RWPE2 (cell line): ENCODE measurements around the gene SLC25A21.

Experiments used
- ATAC-seq: fragments of 200-7000 bp; cut with Tn5 transposase; 3 replicates; pipeline ENCODE4 v1.9.1; 2021; ENCODE audit warnings: low read depth
- DNase-seq: peaks from one replicate; pipeline ENCODE4 v3.0.0-alpha.2; 2020; ENCODE audit warnings: low spot score
- H3K27ac ChIP-seq: fragments of 450-650 bp; 2 replicates; pipeline ENCODE4 v1.5.1; 2017; ENCODE audit warnings: mild to moderate bottlenecking; ENCODE audit not compliant: poor library complexity, severe bottlenecking
- H3K27me3 ChIP-seq: fragments of 250-450 bp; sonication (Bioruptor Pico); 2 replicates; pipeline ENCODE4 v1.5.1; 2021; ENCODE audit warnings: mild to moderate bottlenecking, moderate library complexity; ENCODE audit not compliant: insufficient read depth, poor library complexity, severe bottlenecking
- H3K36me3 ChIP-seq: fragments of 250-450 bp; sonication (Bioruptor Pico); 2 replicates; pipeline ENCODE4 v1.5.1; 2020; ENCODE audit warnings: low read depth, mild to moderate bottlenecking, moderate library complexity
- H3K4me1 ChIP-seq: fragments of 250-450 bp; sonication (Bioruptor Pico); 2 replicates; pipeline ENCODE4 v1.5.1; 2021; ENCODE audit warnings: mild to moderate bottlenecking, moderate library complexity; ENCODE audit not compliant: insufficient read depth, poor library complexity, severe bottlenecking
- H3K4me3 ChIP-seq: fragments of 250-450 bp; sonication (Bioruptor Pico); 2 replicates; pipeline ENCODE4 v1.5.1; 2021; ENCODE audit warnings: mild to moderate bottlenecking, moderate library complexity; ENCODE audit not compliant: severe bottlenecking
- H3K9me3 ChIP-seq: fragments of 250-450 bp; sonication (Bioruptor Pico); 2 replicates; pipeline ENCODE4 v1.5.1; 2021; ENCODE audit warnings: mild to moderate bottlenecking, moderate library complexity; ENCODE audit not compliant: severe bottlenecking
- TF ChIP-seq, protein P1 (sequence below): fragments of 450-650 bp; IDR thresholded peaks from one replicate; pipeline ENCODE4 v1.5.1; 2017; ENCODE audit warnings: mild to moderate bottlenecking, moderate library complexity; ENCODE audit not compliant: poor library complexity, severe bottlenecking

The SLC25A21 gene

DNA sequence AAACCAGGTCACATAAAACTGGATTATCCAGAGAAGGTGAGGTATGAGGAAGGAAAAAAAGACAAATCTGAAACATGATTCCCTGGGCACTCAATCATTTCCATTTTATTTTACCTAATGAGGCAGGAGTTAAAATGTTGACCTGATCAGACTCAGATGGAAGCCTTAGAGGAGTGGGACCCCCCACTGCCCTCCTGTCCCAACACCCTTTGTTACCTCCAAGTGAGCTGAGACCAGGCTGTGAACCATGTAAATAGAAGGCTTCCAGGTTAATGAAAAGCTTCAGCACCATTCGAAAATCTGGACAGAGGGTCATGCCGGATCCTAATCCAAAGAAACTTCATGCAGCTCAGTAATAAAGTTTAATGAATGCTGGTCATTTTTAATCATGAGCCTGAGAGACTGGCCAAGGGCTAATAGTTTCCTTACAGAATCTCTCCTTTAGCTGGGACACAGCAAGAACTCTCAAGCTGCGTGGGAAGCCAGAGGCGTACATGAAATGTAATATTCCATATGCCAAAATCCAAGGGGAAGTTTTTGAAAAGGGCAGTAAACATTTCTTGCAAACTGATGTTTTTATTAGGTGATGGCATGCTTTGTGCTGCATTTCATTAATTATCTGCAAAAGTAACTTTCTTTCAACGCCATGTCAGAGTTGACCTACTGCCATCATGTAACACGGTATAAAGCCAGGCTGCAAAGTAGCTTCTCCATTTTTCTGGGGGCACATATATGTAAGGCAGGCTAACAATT is 327.8 kb downstream of the SLC25A21 start:
- H3K27me3 ChIP-seq, result peaks cover 3% of the 10 kb centered on the region
- ATAC-seq (no peak), DNase-seq (no peak)
- no peak overlapping the region for H3K4me3 ChIP-seq
- H3K27ac ChIP-seq, result no peak overlapping the region
- TF ChIP-seq, protein P1, sequence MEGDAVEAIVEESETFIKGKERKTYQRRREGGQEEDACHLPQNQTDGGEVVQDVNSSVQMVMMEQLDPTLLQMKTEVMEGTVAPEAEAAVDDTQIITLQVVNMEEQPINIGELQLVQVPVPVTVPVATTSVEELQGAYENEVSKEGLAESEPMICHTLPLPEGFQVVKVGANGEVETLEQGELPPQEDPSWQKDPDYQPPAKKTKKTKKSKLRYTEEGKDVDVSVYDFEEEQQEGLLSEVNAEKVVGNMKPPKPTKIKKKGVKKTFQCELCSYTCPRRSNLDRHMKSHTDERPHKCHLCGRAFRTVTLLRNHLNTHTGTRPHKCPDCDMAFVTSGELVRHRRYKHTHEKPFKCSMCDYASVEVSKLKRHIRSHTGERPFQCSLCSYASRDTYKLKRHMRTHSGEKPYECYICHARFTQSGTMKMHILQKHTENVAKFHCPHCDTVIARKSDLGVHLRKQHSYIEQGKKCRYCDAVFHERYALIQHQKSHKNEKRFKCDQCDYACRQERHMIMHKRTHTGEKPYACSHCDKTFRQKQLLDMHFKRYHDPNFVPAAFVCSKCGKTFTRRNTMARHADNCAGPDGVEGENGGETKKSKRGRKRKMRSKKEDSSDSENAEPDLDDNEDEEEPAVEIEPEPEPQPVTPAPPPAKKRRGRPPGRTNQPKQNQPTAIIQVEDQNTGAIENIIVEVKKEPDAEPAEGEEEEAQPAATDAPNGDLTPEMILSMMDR, result no peak
- no peaks in the 10 kb centered on the region for H3K9me3 ChIP-seq
- no peaks in the 10 kb centered on the region for H3K36me3 ChIP-seq
- H3K4me1 ChIP-seq, result no peaks in the 10 kb centered on the region

- ATAC-seq (no peak), DNase-seq (no peak)
- no peaks in the 10 kb centered on the region for H3K36me3 ChIP-seq
- H3K27ac ChIP-seq, result no peak overlapping the region
- TF ChIP-seq, protein P1, result no peak
- H3K9me3 ChIP-seq, result no peaks in the 10 kb centered on the region
- H3K4me1 ChIP-seq, result no peaks in the 10 kb centered on the region
- H3K4me3 ChIP-seq, result no peak overlapping the region
- peaks cover 3% of the 10 kb centered on the region for H3K27me3 ChIP-seq
Observed at GRCh38 chr14:36843410-36843809, 329.0 kb downstream of the SLC25A21 start.

DNA sequence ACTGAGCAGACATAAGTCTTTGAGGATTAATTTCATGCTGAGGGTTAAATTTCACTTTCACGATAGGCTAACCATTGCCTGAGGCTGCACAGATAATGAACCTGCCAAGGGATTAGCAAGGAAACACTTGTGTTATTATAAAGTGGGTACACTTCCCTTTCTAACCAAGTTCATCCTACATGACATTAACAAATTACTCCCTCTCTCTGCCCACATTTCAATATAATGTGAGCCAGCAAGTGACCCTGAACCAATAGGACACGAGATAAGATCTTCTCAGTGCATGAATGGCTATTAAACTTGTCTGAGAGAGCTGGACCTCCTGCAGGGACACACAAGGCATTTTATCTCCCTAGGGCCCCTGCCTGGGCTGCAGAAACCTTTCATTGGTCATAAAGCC is 337.3 kb downstream of the SLC25A21 start:
- no peak overlapping the region for H3K27ac ChIP-seq
- ATAC-seq (no peak), DNase-seq (no peak)
- no peaks in the 10 kb centered on the region for H3K4me1 ChIP-seq
- no peaks in the 10 kb centered on the region for H3K36me3 ChIP-seq
- H3K27me3 ChIP-seq, result no peaks in the 10 kb centered on the region
- H3K9me3 ChIP-seq, result no peaks in the 10 kb centered on the region
- TF ChIP-seq, protein P1, result no peak
- H3K4me3 ChIP-seq, result no peak overlapping the region

GRCh38 chr14:36834293-36834692 is 338.1 kb downstream of the SLC25A21 start:
- Histone ChIP-seq H3K4me1 (no peaks in the 10 kb centered on the region), H3K36me3 (no peaks in the 10 kb centered on the region), H3K9me3 (no peaks in the 10 kb centered on the region), H3K4me3 (no peak overlapping the region), H3K27me3 (no peaks in the 10 kb centered on the region), H3K27ac (no peak overlapping the region)
- TF ChIP-seq, protein P1, result no peak
- DNase-seq (no peak), ATAC-seq (no peak)

DNA sequence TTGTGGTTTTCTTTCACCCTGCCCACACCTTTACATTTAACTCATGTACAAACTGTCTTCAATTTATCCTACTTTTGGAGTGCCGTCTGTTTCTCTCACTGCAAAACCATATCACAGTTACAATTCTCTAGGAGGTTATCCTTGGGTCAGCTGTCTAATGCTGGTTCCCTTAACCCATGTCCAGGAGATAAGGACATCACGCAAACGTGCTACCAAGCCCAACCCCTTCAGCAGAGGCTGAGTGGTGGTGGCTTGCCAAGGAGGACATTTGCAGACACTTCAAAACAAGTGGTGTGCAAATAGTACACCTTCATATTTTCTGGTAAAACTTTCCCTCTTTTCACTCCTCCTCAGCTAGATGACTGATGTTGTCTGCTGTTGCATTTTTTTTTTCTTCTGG is 342.9 kb downstream of the SLC25A21 start:
- no peaks in the 10 kb centered on the region for H3K27me3 ChIP-seq
- ATAC-seq, result no peak
- no peak overlapping the region for H3K4me3 ChIP-seq
- H3K36me3 ChIP-seq, result no peaks in the 10 kb centered on the region
- no peaks in the 10 kb centered on the region for H3K4me1 ChIP-seq
- TF ChIP-seq, protein P1, result no peak
- no peak overlapping the region for H3K27ac ChIP-seq
- H3K9me3 ChIP-seq, result no peaks in the 10 kb centered on the region
- DNase-seq, result no peak
